Effector memory CD4-positive, alpha-beta T cell (primary cell): Measurements from ENCODE around the gene MOSPD2.

Source experiments
- DNase-seq, 3 donors: peaks; one replicate each; pipeline ENCODE4 v3.0.0-alpha.2; 2020
- H3K27ac ChIP-seq: 2 replicates; pipeline ENCODE4 v1.7.0; 2013; ENCODE audit warnings: mild to moderate bottlenecking, low read length, moderate library complexity; ENCODE audit not compliant: insufficient read depth, poor library complexity, severe bottlenecking
- H3K27me3 ChIP-seq: replicated peaks from 2 replicates; pipeline ENCODE4 v1.7.0; 2013; ENCODE audit warnings: mild to moderate bottlenecking, low read length; ENCODE audit not compliant: insufficient read depth, control insufficient read depth, poor library complexity, severe bottlenecking
- H3K36me3 ChIP-seq: 2 replicates; pipeline ENCODE4 v1.7.0; 2013; ENCODE audit warnings: mild to moderate bottlenecking, low read length, moderate library complexity; ENCODE audit not compliant: control insufficient read depth, insufficient read depth
- H3K4me1 ChIP-seq: 2 replicates; pipeline ENCODE4 v1.7.0; 2013; ENCODE audit warnings: low read length, mild to moderate bottlenecking; ENCODE audit not compliant: control insufficient read depth, insufficient read depth, poor library complexity, severe bottlenecking
- H3K4me3 ChIP-seq: 2 replicates; pipeline ENCODE4 v1.7.0; 2013; ENCODE audit warnings: low read length, low read depth, mild to moderate bottlenecking; ENCODE audit not compliant: insufficient read depth, poor library complexity, severe bottlenecking
- H3K9me3 ChIP-seq: 2 replicates; pipeline ENCODE4 v1.7.0; 2013; ENCODE audit warnings: mild to moderate bottlenecking, low read length, moderate library complexity; ENCODE audit not compliant: control insufficient read depth
- total RNA-seq, 3 donors: gene quantifications; one replicate each; lab custom pipeline; 2026; lab: John Stamatoyannopoulos, UW

Gene MOSPD2
- 12.1 to 17.1 (median 12.4) reads per million in 3 donors for total RNA-seq

DNA sequence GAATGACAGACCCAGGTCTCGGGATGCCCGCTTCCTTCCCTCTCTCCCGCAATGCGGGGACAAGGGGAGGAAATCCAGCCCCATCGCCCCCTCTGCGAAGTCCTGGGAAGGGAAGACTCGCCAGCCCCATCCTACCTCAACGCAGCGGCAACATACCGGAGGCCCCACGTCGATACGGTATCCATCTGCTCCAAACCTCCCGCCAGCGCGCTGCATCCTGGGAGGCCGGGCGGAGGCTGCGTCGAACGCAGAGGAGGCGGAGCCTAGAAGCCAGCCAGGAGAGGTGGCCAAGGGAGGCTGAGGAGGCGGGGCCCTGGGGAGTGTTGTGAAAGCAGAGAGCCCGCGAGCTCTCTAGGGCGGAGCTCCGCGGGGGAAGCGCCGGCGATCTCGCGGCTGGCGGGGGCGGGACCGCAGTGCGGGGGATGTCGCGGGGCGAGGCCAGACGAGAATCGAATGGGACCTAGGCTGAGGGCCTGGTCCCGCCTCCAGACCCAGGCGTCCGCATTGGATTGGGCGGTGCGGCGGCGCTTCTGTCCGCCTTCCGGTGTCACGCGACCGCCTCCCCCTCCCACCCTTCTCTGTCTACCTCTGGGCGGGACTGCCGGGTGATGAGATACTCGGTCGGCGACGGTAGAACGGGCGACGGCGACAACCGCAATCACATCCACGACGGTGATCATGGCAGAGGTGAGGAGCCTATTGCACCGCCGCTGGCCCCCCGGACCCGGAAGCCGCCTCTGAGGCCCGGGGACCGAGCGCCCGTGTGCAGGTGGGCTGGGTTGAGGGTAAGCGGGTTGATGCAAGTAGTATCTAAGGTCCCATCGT, at the start of gene MOSPD2, which contains the start of gene FANCB:
TSS of gene MOSPD2 (plus strand) at position 571 of the 825 bp plus-strand sequence. CDS start at position 679, 108 bp downstream.
TSS of gene FANCB (minus strand) at position 219 of the 825 bp plus-strand sequence. CDS start 7,559 bp downstream, outside the sequence.
- H3K27ac ChIP-seq, result peak within 1 kb of the TSS; percentile 75
- no peaks in the 10 kb centered on the region for H3K4me1 ChIP-seq
- H3K27me3 ChIP-seq, result no peaks in the 10 kb centered on the region
- H3K4me3 ChIP-seq, result peak within 1 kb of the TSS; percentile 71
- DNase-seq, result peak; percentile 89 to 93 (median 91)
- no peaks in the 10 kb centered on the region for H3K36me3 ChIP-seq
- H3K9me3 ChIP-seq, result no peaks in the 10 kb centered on the region

DNA sequence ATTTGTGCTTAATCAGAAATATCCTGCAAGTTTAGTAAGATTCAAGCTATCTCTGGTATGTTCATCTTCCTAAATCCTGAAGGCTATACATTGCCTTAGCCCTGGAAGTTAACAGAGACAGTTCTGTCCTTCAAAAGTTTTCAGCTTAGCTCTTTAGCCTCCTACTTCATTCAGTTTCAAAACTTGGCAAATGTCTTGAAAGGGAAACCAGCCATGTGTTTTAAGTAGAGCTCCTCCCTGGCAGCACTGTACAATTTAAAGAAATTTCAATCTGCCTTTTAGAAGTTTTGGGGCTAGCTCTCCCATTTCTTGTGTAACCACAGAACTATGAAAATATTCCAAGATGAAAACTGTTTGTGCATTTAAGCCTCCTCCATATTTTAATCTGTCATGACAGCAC, 47.4 kb upstream of the MOSPD2 start:
- no peaks in the 10 kb centered on the region for H3K9me3 ChIP-seq
- H3K4me1 ChIP-seq, result no peaks in the 10 kb centered on the region
- no peak for DNase-seq
- no peaks in the 10 kb centered on the region for H3K27me3 ChIP-seq
- no peak overlapping the region for H3K4me3 ChIP-seq
- H3K27ac ChIP-seq, result no peak overlapping the region
- no peaks in the 10 kb centered on the region for H3K36me3 ChIP-seq

DNA sequence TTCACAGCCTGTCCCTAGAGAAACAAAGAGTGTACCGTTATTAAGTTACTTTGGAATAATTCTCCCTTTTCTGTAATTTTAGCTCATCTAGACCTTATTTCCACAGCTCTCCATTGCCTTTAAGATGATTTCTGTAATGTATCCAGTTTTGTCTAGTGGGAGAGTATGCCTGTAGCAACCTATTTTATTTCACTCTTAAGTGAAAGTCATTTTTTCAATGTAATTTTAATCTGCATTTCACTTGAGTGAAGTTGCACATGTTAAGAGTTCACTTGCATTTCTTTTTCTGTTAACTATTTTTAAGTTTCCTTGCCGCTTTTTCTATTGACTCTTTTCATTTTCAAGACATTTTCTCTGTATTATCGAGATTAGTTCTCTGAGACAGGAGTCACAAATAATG, 46.9 kb upstream of the MOSPD2 start:
- Histone ChIP-seq H3K36me3 (no peaks in the 10 kb centered on the region), H3K27ac (no peak overlapping the region), H3K9me3 (no peaks in the 10 kb centered on the region), H3K4me3 (no peak overlapping the region), H3K4me1 (no peaks in the 10 kb centered on the region), H3K27me3 (no peaks in the 10 kb centered on the region)
- DNase-seq, result no peak

DNA sequence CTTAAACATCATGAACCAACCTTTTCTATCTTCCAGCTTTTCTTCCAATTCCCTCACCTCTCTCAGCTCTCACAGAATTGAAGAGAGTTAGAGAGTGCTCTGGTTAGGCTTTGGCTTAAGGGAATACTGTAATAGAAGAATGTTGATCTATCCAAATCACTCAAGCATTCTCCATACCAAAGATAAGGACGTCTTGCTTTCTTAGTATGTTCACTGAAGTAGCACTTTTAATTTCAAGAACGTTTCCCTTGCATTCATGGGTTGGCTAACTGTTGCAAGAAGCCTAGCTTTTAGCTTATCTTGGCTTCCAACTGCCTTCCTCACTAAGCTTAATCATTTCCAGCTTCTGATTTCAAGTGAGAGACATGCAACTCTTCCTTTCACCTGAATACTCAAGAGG, 43.6 kb upstream of the MOSPD2 start:
- H3K27me3 ChIP-seq, result no peaks in the 10 kb centered on the region
- no peaks in the 10 kb centered on the region for H3K9me3 ChIP-seq
- no peak overlapping the region for H3K27ac ChIP-seq
- no peaks in the 10 kb centered on the region for H3K36me3 ChIP-seq
- H3K4me1 ChIP-seq, result no peaks in the 10 kb centered on the region
- DNase-seq, result no peak
- H3K4me3 ChIP-seq, result no peak overlapping the region

DNA sequence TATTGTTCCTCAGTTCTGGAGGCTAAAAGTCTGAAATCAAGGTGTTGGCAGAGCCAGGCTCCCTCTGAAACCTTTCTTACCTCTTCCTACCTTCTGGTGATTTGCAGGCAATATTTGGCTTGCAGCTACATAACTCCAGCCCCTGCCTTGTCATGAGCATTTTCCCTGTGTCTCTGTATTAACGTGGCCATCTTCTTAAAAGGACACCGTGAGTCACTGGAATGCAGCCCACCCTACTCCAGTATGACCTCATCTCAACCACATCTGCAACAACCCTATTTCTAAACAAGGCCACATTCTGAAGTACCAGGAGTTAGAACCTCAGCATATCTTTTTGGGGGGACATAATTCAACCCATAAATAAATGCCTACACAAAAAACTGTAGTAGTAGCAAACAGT, 41.1 kb upstream of the MOSPD2 start:
- H3K27ac ChIP-seq, result no peak overlapping the region
- DNase-seq, result no peak
- H3K4me1 ChIP-seq, result no peaks in the 10 kb centered on the region

DNA sequence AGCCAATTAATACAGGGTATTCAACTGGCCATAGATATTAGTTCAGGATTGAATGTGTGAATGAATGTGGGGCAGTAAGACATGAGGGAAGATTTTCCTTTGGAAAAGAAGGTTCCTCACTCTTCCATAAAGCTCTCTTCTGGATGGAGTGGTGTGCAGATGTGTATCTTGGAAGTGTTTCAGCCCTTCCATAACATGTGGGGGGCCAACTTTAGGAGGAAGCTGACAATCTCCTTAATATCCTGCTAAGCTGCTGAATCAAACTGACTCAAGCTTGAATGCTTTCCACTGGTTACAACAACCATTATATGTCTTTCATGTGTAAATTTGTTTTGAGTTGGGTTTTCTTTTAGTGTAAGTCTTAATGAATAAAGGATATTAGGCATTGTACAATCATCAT, 40.6 kb upstream of the MOSPD2 start:
- H3K27ac ChIP-seq, result no peak overlapping the region
- H3K4me3 ChIP-seq, result no peak overlapping the region
- H3K36me3 ChIP-seq, result no peaks in the 10 kb centered on the region
- no peak for DNase-seq
- no peaks in the 10 kb centered on the region for H3K4me1 ChIP-seq
- H3K27me3 ChIP-seq, result no peaks in the 10 kb centered on the region
- no peaks in the 10 kb centered on the region for H3K9me3 ChIP-seq

More for the DNA sequence above, 41.1 kb upstream of the MOSPD2 start:
- Histone ChIP-seq H3K36me3 (no peaks in the 10 kb centered on the region), H3K27me3 (no peaks in the 10 kb centered on the region), H3K9me3 (no peaks in the 10 kb centered on the region), H3K4me3 (no peak overlapping the region)

DNA sequence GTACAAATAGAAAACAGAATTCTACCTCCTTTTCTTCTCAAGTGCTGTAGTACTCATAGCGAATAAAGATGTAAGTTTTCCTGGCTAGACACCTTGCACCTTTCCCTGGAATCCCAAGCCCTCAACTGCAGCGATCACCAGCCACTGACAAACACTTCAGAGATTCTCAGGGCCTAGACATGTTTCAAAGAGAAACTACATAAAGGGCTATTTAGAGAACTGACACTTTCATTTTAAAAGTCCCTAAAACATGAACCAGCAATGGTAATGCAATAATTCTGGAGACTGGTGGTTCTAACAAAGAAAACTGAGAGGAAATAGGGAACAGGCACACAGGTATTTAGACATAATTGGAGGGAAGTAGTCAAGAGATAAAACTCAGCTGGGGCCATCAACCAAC, 36.1 kb upstream of the MOSPD2 start:
- Histone ChIP-seq H3K27me3 (no peaks in the 10 kb centered on the region), H3K27ac (no peak overlapping the region), H3K9me3 (no peaks in the 10 kb centered on the region), H3K4me1 (no peaks in the 10 kb centered on the region), H3K4me3 (no peak overlapping the region), H3K36me3 (no peaks in the 10 kb centered on the region)
- no peak for DNase-seq

DNA sequence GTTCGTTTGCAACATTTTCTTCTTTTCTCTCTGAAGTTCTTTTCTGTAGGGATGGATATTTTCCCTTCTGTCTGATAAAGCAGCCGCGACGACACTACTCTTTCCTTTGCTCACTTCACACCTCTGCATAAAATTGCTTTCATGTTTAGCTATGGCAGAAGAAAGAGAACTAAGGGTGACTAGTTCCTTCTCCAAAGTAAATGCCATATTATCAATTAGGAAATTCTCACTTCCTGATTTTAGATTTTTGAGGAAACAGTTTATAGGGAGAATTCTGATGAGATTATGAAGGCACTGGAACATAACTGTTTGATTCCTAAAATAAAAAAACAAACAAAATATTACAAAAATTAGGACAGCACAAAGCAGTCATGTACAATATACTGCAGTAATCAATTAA, 29.6 kb upstream of the MOSPD2 start:
- Histone ChIP-seq H3K27me3 (no peaks in the 10 kb centered on the region), H3K9me3 (no peaks in the 10 kb centered on the region), H3K27ac (no peak overlapping the region), H3K4me1 (no peaks in the 10 kb centered on the region), H3K36me3 (no peaks in the 10 kb centered on the region), H3K4me3 (no peak overlapping the region)
- DNase-seq, result no peak

DNA sequence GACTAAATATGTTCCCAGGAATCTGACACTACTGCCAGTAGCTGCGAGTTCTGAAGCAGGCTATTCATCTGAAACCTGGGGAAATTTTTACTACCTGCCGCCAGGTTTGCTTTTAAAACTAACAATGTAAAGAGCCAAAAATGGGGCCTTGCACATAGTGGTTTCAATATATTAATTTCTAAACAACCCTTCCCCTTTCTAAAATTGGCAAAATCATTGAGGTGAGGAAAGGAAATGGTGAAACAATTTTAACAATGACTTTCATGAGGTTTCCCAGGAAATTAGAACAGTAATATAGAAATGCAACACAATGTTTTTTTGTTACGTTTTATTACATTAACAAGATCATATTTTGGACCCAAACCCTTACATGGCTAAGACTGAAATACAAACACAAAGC, 21.7 kb upstream of the MOSPD2 start:
- Histone ChIP-seq H3K4me3 (no peak overlapping the region), H3K4me1 (no peaks in the 10 kb centered on the region), H3K9me3 (no peaks in the 10 kb centered on the region), H3K27me3 (no peaks in the 10 kb centered on the region), H3K27ac (no peak overlapping the region), H3K36me3 (no peaks in the 10 kb centered on the region)
- DNase-seq, result no peak

DNA sequence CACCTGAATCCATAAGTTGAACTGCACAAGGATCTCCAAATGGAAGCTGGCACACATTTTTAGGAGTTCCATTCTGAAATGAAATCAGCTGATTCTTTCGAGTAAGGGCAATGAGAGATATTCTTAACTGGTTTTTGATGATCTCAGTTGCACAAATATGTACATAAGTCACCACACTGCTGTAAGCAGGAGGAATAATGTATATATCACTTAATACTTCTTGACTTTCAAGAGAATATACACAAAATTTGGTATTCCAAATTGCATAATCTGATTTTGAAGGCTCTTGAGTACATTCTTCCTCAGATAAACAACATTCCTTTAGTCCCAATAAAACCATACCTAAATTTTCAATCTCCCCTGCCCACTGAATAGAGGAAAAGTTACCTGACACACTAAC, 8.6 kb upstream of the MOSPD2 start:
- no peak for DNase-seq
- no peaks in the 10 kb centered on the region for H3K36me3 ChIP-seq
- no peaks in the 10 kb centered on the region for H3K9me3 ChIP-seq
- H3K4me3 ChIP-seq, result no peak overlapping the region
- no peaks in the 10 kb centered on the region for H3K4me1 ChIP-seq
- no peak overlapping the region for H3K27ac ChIP-seq
- no peaks in the 10 kb centered on the region for H3K27me3 ChIP-seq
